K562 (cell line): ENCODE data around the gene TRPC4. TPM values are rescaled to one million over a fixed set of nuclear protein-coding genes. Genes with fewer than 3 reads are reported as not detected.

Experiments
- ATAC-seq: fragments of 200-7000 bp; cut with Tn5 transposase; 3 replicates; pipeline ENCODE4 v1.9.1; 2020; ENCODE audit warnings: moderate library complexity
- BruUV-seq: library from RNA; stranded (reverse); fragments of 400-500 nt; replicated peaks from 2 replicates; lab custom pipeline; 2021; lab: Mats Ljungman, UMichigan
- CTCF ChIA-PET: fragments of 300-600 bp; formaldehyde crosslinking; extraction: SDS; loops from one replicate; lab custom pipeline; 2021; ENCODE audit warnings: low intra/inter-chr PET ratio; lab: Yijun Ruan, JAX
- POLR2A ChIA-PET: fragments of 300-600, 350-650 bp; sonication (Branson Sonifier 250); formaldehyde crosslinking; extraction: SDS; loops from one replicate; lab custom pipeline; 2021; ENCODE audit warnings: antibody characterized with exemption, inconsistent platforms; lab: Yijun Ruan, JAX
- DNase-seq, 4 experiments: peaks; one replicate each; pipeline versions ENCODE4 v3.0.0 to v3.0.0-alpha.2; 2011 to 2018; ENCODE audit warnings: low spot score in 3 of 4, mixed read lengths in 3 of 4; ENCODE audit errors: extremely low read depth in 1 of 4
- FAIRE-seq: peaks from 2 replicates; lab custom pipeline; 2011; peaks lifted over from hg19 to GRCh38; lab: Jason Lieb, UNC
- H2AFZ ChIP-seq: 2 replicates; pipeline ENCODE4 v1.6.0; 2011; ENCODE audit warnings: low read depth, low read length, control low read depth, inconsistent platforms
- H3K27ac ChIP-seq: fragments of 200-600 bp; 3 replicates; pipeline ENCODE4 v1.8.0; 2011; ENCODE audit warnings: low read depth, mild to moderate bottlenecking, control low read depth, inconsistent platforms, low read length, moderate library complexity, mixed read lengths; ENCODE audit errors: extremely low read depth
- H3K27me3 ChIP-seq, 2 experiments: fragments of 300-600 bp in 1 of 2; 2 replicates in 1 of 2; 3 replicates in 1 of 2; pipeline versions ENCODE4 v1.6.0 to v1.8.0; 2011; ENCODE audit warnings: inconsistent platforms in 2 of 2, low read length in 2 of 2, mild to moderate bottlenecking in 1 of 2, mixed read lengths in 1 of 2, moderate library complexity in 1 of 2; ENCODE audit not compliant: control insufficient read depth in 2 of 2, insufficient read depth in 2 of 2
- H3K36me3 ChIP-seq: fragments of 300-600 bp; 3 replicates; pipeline ENCODE4 v1.8.0; 2011; ENCODE audit warnings: mild to moderate bottlenecking, low read length, inconsistent platforms; ENCODE audit not compliant: control insufficient read depth, insufficient read depth
- H3K4me1 ChIP-seq, 2 experiments: fragments of 200-600 bp in 1 of 2; replicated peaks in 1 of 2; 2 replicates in 1 of 2; 3 replicates in 1 of 2; pipeline versions ENCODE4 v1.5.1 to v1.8.0; 2011; ENCODE audit warnings: inconsistent platforms in 2 of 2, low read length in 2 of 2, mild to moderate bottlenecking in 1 of 2, mixed read lengths in 1 of 2, moderate library complexity in 1 of 2; ENCODE audit not compliant: control insufficient read depth in 2 of 2, insufficient read depth in 2 of 2
- H3K4me2 ChIP-seq: 2 replicates; pipeline ENCODE4 v1.6.1; 2011; ENCODE audit warnings: low read length, control low read depth, inconsistent platforms, mixed read lengths; ENCODE audit not compliant: insufficient read depth
- H3K4me3 ChIP-seq: fragments of 200-600 bp; sonication (generic), shearing (Covaris generic); 2 replicates; pipeline ENCODE4 v1.5.1; 2016; ENCODE audit warnings: control low read depth, inconsistent platforms
- H3K79me2 ChIP-seq: fragments of 200-600 bp; 3 replicates; pipeline ENCODE4 v1.8.0; 2011; ENCODE audit warnings: low read length, inconsistent platforms; ENCODE audit not compliant: control insufficient read depth, insufficient read depth
- H3K9ac ChIP-seq, 2 experiments: 2 replicates each; pipeline versions ENCODE4 v1.6.0 to v1.6.1; 2011; ENCODE audit warnings: low read depth in 2 of 2, low read length in 2 of 2, control low read depth in 1 of 2, inconsistent platforms in 1 of 2, mild to moderate bottlenecking in 1 of 2, mixed read lengths in 1 of 2; ENCODE audit not compliant: insufficient read depth in 1 of 2
- H3K9me1 ChIP-seq: one replicate; pipeline ENCODE4 v1.6.0; 2011; ENCODE audit warnings: inconsistent platforms, mild to moderate bottlenecking, low read length, moderate library complexity; ENCODE audit not compliant: control insufficient read depth, insufficient read depth
- H3K9me3 ChIP-seq: replicated peaks from 2 replicates; pipeline ENCODE4 v1.5.1; 2011; ENCODE audit warnings: low read depth, low read length, inconsistent platforms; ENCODE audit not compliant: control insufficient read depth, insufficient read depth
- H4K20me1 ChIP-seq: replicated peaks from 2 replicates; pipeline ENCODE4 v1.6.1; 2011; ENCODE audit warnings: low read length, inconsistent platforms, mixed read lengths; ENCODE audit not compliant: control insufficient read depth, insufficient read depth
- BHLHE40 ChIP-seq: IDR thresholded peaks from 2 replicates; pipeline ENCODE4 v1.6.1; 2011; ENCODE audit warnings: low read length, improper control_type of control experiment
- EP400 ChIP-seq: fragments of 450-650 bp; IDR thresholded peaks from 2 replicates; pipeline ENCODE4 v1.6.1; 2017; ENCODE audit warnings: antibody characterized with exemption, mild to moderate bottlenecking, moderate library complexity
- FOXJ3 ChIP-seq: sonication (generic); formaldehyde crosslinking; IDR thresholded peaks from 2 replicates; pipeline ENCODE4 v1.4.0; 2020; ENCODE audit warnings: mild to moderate bottlenecking, missing genetic modification reagents
- HOXB6 ChIP-seq: fragments of 250-450 bp; sonication (Bioruptor Pico); IDR thresholded peaks from 2 replicates; pipeline ENCODE4 v1.5.1; 2022; ENCODE audit warnings: mild to moderate bottlenecking, borderline replicate concordance
- KLF1 ChIP-seq: fragments of 450-650 bp; IDR thresholded peaks from 2 replicates; pipeline ENCODE4 v1.6.1; 2016; ENCODE audit warnings: missing genetic modification characterization, missing compliant biosample characterization
- SLC30A9 ChIP-seq: fragments of 250-450 bp; sonication (Bioruptor Pico); IDR thresholded peaks from 2 replicates; pipeline ENCODE4 v1.8.0; 2022; ENCODE audit warnings: mild to moderate bottlenecking, moderate library complexity
- STAG1 ChIP-seq: sonication (generic); formaldehyde crosslinking; IDR thresholded peaks from 2 replicates; pipeline ENCODE4 v1.5.0; 2020; ENCODE audit warnings: missing genetic modification reagents, borderline replicate concordance
- TBL1XR1 ChIP-seq, 2 experiments: IDR thresholded peaks; 2 replicates each; pipeline ENCODE4 v1.6.1; 2012; ENCODE audit warnings: improper control_type of control experiment in 2 of 2, low read length in 2 of 2, mild to moderate bottlenecking in 1 of 2
- ZNF143 ChIP-seq: sonication (generic); formaldehyde crosslinking; IDR thresholded peaks from 2 replicates; pipeline ENCODE4 v1.9.0; 2022; ENCODE audit warnings: mild to moderate bottlenecking, missing genetic modification reagents
- WGBS: fragments of 100-300 bp; shearing (Covaris generic); methylation state at CpG from one replicate; pipeline ENCODE4 v1.1.6; 2016; ENCODE audit warnings: low coverage, mixed read lengths; ENCODE audit not compliant: insufficient coverage; ENCODE audit errors: missing lambda C conversion rate; 5-methylcytosine and 5-hydroxymethylcytosine counted together
- in situ Hi-C: fragments of 300-500 bp; cut with MboI; formaldehyde crosslinking; loops from 4 replicates; pipeline ENCODE4 v1.15.0; 2018; ENCODE audit warnings: inconsistent platforms, mixed read lengths
- intact Hi-C: fragments of 100-400 bp; cut with micrococcal nuclease; formaldehyde crosslinking; loops from 2 replicates; pipeline ENCODE4 v1.14.2; 2022
- polyA plus RNA-seq, 8 experiments: library from polyadenylated mRNA; depleted of rRNA in 4 of 8; stranded (reverse) in 5 of 8; unstranded in 3 of 8; fragments of >200 nt; fragmentation: Nextera tagmentation in 2 of 8; fragmentation: Illumina TruSeq in 1 of 8; extraction: Ambion mirVana in 2 of 8; extraction: Trizol in 1 of 8; gene quantifications; 2 replicates each; pipeline versions ENCODE4 v1.2.1 to v1.2.3, GENCODE V29; 2011 to 2014; ENCODE audit warnings: inconsistent platforms in 1 of 8, missing spikeins in 1 of 8
- total RNA-seq, 7 experiments: library from RNA; depleted of rRNA in 6 of 7; stranded (reverse); fragments of >200 nt in 6 of 7; fragmentation: Illumina TruSeq in 2 of 7; extraction: Trizol in 2 of 7; gene quantifications; 2 replicates each; pipeline versions ENCODE4 v1.2.1 to v1.2.3, GENCODE V29; 2011 to 2021; ENCODE audit warnings: low replicate concordance in 1 of 7
- TF ChIP-seq, protein P1 (sequence below): sonication (generic); formaldehyde crosslinking; IDR thresholded peaks from 2 replicates; pipeline ENCODE4 v1.8.0; 2022; ENCODE audit warnings: mild to moderate bottlenecking, missing genetic modification reagents
- TF ChIP-seq, protein P2 (sequence below): fragments of 250-450 bp; sonication (Bioruptor Pico); IDR thresholded peaks from 2 replicates; pipeline ENCODE4 v1.5.0; 2021; ENCODE audit warnings: mild to moderate bottlenecking, borderline replicate concordance
- TF ChIP-seq, protein P3 (sequence below): sonication (generic); formaldehyde crosslinking; IDR thresholded peaks from 2 replicates; pipeline ENCODE4 v1.8.0; 2022; ENCODE audit warnings: missing genetic modification reagents, mild to moderate bottlenecking, borderline replicate concordance

TRPC4 gene
- total and polyA plus RNA-seq, 9 of the 15 experiments (the other 6 are each of a cell fraction or from before 2014, with no cell fraction given): 0.03 to 0.04 TPM; not detected in 7

DNA sequence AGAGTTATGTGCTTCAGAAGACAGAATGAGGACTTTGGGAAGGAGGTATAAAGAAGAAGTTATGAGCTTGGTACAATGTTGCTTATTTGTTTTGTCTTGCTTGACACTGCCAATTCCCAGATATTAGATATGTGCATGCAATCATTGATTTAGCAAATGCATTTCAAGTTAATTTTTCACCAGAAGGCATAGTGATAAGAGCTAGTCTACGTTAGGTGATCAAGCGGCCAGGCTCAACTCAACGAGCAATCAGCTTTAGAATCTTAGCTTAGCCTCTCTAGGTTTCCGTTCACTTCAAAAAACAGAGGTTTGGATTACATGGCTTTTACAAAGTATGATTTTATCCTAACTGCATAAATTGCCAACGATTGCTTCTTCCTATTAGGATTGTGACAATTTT lies 189.4 kb downstream of the TRPC4 start:
- TF ChIP-seq, protein P1, sequence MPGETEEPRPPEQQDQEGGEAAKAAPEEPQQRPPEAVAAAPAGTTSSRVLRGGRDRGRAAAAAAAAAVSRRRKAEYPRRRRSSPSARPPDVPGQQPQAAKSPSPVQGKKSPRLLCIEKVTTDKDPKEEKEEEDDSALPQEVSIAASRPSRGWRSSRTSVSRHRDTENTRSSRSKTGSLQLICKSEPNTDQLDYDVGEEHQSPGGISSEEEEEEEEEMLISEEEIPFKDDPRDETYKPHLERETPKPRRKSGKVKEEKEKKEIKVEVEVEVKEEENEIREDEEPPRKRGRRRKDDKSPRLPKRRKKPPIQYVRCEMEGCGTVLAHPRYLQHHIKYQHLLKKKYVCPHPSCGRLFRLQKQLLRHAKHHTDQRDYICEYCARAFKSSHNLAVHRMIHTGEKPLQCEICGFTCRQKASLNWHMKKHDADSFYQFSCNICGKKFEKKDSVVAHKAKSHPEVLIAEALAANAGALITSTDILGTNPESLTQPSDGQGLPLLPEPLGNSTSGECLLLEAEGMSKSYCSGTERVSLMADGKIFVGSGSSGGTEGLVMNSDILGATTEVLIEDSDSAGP: no peak
- no peak for TF ChIP-seq STAG1 (CRISPR knock-in tag)
- TF ChIP-seq EP400: no peak
- TF ChIP-seq, protein P2, sequence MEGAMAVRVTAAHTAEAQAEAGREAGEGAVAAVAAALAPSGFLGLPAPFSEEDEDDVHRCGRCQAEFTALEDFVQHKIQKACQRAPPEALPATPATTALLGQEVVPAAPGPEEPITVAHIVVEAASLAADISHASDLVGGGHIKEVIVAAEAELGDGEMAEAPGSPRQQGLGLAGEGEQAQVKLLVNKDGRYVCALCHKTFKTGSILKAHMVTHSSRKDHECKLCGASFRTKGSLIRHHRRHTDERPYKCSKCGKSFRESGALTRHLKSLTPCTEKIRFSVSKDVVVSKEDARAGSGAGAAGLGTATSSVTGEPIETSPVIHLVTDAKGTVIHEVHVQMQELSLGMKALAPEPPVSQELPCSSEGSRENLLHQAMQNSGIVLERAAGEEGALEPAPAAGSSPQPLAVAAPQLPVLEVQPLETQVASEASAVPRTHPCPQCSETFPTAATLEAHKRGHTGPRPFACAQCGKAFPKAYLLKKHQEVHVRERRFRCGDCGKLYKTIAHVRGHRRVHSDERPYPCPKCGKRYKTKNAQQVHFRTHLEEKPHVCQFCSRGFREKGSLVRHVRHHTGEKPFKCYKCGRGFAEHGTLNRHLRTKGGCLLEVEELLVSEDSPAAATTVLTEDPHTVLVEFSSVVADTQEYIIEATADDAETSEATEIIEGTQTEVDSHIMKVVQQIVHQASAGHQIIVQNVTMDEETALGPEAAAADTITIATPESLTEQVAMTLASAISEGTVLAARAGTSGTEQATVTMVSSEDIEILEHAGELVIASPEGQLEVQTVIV: no peak
- TF ChIP-seq FOXJ3 (CRISPR knock-in tag): no peak
- no peak for TF ChIP-seq HOXB6 (CRISPR knock-in tag)
- no peak for TF ChIP-seq TBL1XR1 (IDR thresholded peaks at IDR 0.05; ENCODE audit: low read length in 2 of 2)
- no peak for TF ChIP-seq KLF1 (tag)
- no peak for TF ChIP-seq SLC30A9 (CRISPR knock-in tag)
- TF ChIP-seq ZNF143 (CRISPR knock-in tag): no peak
- TF ChIP-seq, protein P3, sequence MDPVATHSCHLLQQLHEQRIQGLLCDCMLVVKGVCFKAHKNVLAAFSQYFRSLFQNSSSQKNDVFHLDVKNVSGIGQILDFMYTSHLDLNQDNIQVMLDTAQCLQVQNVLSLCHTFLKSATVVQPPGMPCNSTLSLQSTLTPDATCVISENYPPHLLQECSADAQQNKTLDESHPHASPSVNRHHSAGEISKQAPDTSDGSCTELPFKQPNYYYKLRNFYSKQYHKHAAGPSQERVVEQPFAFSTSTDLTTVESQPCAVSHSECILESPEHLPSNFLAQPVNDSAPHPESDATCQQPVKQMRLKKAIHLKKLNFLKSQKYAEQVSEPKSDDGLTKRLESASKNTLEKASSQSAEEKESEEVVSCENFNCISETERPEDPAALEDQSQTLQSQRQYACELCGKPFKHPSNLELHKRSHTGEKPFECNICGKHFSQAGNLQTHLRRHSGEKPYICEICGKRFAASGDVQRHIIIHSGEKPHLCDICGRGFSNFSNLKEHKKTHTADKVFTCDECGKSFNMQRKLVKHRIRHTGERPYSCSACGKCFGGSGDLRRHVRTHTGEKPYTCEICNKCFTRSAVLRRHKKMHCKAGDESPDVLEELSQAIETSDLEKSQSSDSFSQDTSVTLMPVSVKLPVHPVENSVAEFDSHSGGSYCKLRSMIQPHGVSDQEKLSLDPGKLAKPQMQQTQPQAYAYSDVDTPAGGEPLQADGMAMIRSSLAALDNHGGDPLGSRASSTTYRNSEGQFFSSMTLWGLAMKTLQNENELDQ (CRISPR knock-in tag): no peak
- TF ChIP-seq BHLHE40: no peak
- Histone ChIP-seq H3K9me3 (no peaks in the 10 kb centered on the region), H3K27me3 (no peaks in the 10 kb centered on the region), H3K9me1 (no peaks in the 10 kb centered on the region), H3K36me3 (no peaks in the 10 kb centered on the region), H3K27ac (no peak overlapping the region), H3K4me3 (no peak overlapping the region), H3K4me1 (no peaks in the 10 kb centered on the region), H3K9ac (no peak overlapping the region), H3K79me2 (no peaks in the 10 kb centered on the region), H2AFZ (no peak overlapping the region), H3K4me2 (no peak overlapping the region), H4K20me1 (no peaks in the 10 kb centered on the region)
- 6% methylated on average over 5 of the region's 5 CpGs for WGBS
- CTCF ChIA-PET: no interaction called here
- BruUV-seq: no TSS peak
- in situ Hi-C loops (no loop called here), intact Hi-C loops (no loop called here)
- ATAC-seq (no peak), DNase-seq (no peak), FAIRE-seq (no peak)
- POLR2A ChIA-PET: no interaction called here
